CD4-positive, alpha-beta T cell treated with Interleukin-6 at 100 ng/mL for 8 hours (primary cell): ENCODE results near the gene ATP11C.
"Not testable (repeated sequence)": the region's sequence is repeated elsewhere in the genome, so short reads cannot be mapped to it uniquely, and the experiment has no call there.

ENCODE experiments used
- DNase-seq: peaks from one replicate; pipeline ENCODE4 v3.0.0-alpha.2; 2020; ENCODE audit warnings: mixed read lengths, low spot score

The ATP11C gene

DNA sequence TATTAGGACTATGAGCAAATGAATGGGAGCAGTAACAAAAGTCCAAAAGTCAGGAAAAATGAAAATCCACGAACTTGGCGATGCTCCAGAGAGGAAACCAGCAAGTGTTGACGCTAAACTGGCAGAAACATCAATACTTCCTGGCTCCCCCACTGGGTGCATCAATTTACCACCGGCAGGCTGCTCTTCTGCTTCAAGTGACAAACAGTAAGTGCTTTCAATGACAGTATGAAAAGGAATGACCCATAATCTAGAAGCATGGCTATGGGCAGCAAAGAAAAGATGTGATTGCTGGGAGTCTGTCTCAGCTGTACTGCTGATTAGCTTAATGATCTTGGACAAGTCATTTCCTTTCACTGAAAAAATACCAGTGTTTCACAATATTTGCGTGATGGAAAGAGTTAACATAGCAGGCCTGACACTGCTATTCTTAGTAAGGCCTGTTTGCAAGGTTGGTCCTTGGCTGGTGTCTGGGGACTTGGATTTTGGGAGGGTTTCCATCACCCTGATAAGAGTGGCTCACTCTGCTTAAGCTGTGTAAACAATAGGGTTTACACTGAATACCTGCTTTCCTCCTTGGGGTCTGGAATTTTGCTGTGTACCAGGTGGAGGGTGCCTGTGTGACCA is 8.7 kb downstream of the ATP11C start:
- DNase-seq: no peak

DNA sequence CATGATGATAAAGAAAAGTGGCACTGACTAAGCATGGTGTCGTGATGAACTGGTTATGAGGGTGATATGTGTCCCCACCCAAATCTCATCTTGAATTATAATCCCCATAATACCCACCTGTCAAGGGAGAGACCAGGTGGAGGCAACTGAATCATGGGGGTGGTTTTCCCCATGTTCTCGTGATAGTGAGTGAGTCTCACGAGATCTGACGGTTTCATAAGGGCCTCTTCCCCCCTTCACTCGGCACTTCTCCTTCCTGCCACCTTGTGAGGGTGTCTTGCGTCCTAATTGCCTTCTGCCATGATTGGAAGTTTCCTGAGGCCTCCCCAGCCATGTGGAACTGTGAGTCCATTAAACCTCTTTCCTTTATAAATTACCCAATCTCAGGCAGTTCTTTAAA is 11.7 kb downstream of the ATP11C start:
- DNase-seq: not testable (repeated sequence)

DNA sequence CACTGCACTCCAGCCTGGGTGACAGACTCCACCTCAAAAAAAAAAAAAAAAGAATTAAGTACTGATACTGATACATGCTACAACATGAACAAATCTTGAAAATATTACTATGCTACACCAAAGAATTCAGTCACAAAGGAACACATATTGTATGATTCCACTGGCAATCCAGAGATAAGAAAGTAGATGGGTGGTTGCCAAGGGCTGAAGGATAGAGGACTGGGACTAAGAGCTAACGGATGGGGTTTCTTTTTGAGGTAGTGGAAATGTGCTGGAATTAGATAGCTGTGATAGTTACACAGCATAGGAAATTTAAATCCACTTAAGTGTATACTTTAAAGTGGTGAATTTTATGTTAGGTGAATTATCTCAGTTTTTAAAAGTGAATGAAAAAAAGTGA is 12.5 kb downstream of the ATP11C start:
- no peak for DNase-seq

DNA sequence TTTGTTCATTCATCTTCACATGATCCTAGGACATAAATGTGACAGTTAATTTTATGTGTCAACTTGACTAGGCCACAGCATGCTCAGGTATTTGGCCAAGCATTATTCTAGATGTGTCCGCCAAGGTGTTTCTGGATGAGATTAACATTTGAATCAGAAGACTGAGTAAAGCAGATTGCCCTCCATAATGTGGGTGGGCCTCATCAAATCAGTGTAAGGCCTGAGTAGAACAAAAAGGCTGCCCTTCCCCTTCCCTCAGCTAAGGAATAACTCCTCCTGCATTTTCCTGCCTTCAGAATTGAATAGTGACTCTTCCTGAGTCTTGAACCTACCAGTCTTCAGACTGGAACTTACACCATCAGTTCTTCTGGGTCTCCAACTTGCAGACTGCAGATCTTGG is 18.4 kb downstream of the ATP11C start:
- DNase-seq: no peak

DNA sequence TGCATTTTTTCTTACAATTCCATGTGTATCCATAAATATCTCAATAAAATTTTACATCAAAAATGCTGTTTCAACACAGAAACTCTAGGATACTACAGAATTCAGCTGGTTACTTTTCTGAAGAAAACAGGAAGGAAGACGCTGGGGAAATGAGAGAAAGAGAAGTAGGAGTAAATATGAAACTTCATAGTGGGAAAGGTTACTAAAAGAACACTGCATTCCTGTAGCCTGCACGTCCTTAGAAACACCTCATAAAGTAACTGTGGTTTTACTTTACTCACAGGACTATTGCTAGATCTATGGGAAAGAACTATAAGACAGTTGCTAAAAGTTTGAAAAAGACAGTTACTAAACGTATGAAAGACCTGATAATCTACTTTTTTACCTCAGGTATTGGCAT is 23.1 kb downstream of the ATP11C start:
- no peak for DNase-seq

DNA sequence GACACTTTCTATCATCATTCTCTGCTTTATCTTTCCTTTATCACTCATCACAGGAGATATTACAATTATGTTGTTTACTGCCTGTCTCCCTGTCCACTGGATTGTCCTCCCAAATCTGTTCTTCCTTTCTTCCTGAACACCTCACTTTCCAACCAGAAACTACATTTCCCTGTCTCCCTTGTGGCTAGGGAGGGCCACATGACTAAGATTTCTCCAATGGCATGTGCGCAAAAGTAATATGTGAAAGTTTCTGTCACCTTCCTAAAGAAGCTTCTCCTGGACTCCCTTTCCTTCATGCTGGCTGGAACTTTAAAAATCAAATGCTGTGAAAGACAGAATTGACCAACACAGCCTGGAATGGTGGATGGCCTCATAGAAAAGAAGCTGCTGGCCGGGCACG is 25.8 kb downstream of the ATP11C start:
- DNase-seq: no peak

DNA sequence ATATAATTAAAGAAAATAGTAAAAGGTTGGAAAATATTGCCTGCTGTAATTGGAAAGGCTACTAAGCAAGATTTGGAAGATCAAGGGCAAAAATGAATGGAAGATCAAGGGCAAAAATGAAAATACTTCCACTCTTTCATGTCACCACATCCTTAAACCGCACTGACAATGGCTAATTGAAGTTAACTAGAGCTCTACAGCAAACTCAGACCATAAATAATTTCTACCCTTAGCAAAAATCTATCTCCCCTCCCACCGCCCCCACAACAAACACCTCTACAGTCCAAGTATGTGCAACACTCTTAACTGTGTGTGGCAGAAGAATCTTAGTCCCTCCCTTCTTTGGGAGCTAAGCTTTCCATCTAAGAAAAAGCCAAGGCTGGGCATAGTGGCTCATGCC is 27.1 kb downstream of the ATP11C start:
- no peak for DNase-seq

DNA sequence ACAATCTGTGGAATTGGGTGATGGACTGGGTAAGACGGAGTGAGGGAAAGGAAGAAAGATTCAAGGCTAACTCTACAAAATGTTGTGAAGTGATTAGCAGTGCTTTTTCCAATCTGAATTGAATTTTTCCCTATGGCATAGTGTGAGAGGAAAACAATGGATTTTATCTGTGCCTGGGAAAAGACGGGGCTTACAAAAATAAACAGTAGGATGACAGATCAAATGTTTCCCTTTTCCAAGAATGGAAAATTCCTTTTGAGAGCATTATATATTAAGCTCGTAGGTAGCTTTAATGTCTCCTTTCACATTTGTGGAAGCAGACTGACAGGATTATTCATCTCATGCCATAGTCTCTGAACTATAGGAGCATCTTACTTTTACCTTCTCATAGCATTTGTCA is 27.8 kb downstream of the ATP11C start:
- no peak for DNase-seq

DNA sequence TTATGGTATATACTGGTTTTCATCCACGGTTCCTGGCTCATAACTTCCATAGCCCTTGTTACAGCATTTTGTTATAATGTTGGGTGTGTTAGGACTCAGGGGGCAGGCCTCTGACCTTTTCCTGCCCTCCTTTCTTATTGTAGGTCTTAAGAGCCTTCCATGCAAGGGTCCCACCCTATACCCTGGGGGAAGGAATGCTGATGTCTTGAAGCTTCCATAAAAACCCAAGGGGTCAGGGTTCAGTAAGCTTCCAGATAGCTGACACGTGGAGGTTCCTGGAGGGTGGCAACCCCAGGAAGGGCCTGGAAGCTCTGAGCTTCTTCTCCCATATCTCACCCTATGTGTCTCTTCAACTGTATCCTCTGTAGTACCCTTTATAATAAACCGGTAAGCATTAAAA is 29.6 kb downstream of the ATP11C start:
- DNase-seq: no peak

DNA sequence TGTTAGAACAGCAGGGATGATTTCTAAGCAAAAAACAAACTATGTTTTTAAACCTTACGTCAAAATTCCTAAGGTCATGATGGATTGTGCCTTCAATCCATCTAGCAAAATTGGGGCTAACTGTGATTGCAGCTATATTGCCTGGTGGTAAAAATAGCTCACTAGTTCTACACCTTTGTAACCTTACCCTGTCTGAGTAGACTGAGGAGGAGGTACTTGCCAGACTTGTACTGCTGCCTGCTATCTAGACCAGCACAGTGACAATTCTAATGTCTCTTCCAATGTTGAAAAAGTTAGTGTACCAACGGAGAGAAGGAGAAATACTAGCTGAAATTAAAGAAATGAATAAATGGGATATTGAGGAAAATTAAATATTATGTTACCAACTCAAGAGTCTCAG is 30.3 kb downstream of the ATP11C start:
- no peak for DNase-seq

DNA sequence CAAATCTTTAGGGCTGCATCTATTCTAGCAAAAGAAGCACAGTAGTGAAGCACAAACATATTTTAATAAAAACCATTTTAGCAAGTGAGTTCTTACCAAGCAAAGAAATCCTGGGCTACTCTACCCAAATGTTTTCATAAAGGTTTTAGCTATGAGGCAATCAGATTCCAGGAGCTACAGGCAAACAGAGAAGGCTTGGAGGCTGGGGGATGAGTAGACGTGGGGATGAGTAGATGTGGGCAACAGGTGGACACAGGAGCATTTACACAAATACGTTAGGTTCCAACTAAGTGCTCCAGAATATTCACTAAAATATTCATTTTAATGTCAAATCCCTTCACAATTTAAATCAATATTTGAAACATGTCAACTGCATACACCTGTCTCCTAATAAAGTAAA is 34.5 kb downstream of the ATP11C start:
- no peak for DNase-seq

DNA sequence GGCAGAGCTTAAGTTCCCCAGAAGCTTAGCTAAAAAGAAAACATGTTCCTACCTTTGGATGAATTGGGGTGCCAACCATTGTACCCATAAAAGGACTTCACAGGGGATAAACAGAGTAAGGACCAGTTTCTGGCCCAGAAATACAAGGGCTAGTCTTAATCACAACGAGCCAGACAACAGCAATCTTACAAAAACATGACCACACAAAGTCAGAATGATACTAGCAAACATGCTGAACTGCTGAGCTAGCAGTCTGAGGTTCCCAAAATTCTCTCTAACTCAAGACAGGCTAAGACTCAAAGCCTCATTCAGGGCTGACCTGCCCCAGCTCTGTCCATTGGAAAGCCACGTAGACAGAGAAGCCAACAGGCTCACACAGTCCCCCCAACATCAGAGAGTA is 40.3 kb downstream of the ATP11C start:
- no peak for DNase-seq

DNA sequence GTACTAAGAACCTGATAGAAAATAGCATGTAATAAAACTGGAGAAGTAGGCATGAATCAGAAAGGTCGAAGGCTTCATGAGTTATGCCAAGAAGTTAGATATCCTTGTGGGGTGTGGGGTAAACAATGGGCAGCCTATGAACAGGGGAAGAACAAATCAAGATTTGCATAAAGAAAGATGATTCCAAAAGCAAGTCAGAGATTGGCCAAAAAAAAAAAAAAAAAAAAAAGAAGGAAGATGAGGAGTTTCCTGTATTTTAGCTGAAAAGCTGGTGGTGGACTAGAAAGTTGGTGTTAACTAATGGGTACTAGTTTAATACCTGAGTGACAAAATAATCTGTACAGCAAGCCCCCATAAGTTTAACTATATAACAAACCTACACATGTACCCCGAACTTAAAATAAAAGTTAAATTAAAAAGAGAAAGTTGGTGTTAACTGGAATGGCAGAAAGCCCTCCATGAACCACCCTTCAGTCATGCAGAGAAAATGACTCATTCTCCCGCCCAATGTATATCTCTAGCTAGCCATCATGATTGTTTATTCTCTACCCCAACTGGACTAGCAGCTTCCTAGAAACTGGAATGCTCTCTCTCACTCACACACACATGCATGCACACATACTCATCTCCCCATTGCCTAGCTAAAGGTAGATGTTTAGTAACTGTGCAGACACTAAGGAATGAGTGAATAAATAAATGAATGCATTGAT is 41.7 kb downstream of the ATP11C start:
- DNase-seq: no peak

DNA sequence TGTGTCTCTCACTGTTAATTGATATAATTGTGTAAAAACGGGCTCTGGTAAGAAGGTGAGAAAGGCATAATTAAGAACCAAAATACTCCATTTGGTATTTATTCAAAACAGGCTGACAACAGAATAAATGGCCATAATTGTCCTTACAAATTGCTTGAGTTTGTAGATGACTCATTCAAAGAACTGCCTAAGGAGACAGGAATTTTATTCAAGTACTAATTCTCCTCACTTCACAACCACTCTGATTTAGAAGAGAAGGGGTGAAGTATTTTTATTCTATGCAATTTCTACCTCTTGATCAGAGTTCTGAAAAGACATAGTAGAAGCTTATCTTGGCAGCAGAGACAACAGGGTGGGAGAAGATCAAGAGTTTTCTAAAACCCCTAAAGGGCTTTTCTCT is 43.1 kb downstream of the ATP11C start:
- no peak for DNase-seq

DNA sequence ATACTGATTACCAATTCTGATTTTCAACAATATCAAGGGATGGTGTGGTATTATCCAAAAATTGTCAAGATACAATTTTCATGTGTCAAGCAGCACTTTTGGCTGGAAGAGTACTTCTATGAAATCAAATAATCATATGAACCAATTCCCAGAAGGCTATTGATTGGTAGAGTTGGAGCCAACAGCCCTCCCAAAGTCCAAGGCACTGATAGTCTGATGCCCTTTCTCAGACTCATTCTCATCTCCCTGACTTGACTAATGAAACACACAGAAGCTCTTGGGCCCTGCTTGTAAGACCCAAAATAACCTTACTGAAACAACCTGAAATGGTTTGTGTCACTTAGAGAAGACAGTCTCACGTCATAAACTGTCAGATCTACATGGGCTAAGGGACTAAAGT is 48.9 kb downstream of the ATP11C start:
- no peak for DNase-seq

DNA sequence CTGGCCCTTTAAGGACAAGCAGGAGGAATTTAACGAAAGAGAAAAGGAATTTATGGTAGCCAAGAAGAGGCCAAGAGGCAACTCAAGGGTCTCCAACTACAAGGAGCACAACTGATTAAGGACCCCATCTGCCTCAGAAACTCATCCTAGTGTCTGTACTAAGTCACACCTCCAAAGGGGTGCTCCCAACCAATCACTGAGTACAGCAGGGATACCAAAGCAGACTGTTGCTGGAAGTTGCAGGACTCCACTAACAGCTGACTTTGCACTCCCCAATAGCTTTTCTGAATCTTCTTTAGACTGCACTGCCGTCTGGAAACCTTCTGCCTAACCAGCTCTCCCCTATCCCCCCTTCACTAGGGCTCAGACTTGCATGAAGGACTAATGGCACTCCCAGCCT is 50.6 kb downstream of the ATP11C start:
- no peak for DNase-seq

DNA sequence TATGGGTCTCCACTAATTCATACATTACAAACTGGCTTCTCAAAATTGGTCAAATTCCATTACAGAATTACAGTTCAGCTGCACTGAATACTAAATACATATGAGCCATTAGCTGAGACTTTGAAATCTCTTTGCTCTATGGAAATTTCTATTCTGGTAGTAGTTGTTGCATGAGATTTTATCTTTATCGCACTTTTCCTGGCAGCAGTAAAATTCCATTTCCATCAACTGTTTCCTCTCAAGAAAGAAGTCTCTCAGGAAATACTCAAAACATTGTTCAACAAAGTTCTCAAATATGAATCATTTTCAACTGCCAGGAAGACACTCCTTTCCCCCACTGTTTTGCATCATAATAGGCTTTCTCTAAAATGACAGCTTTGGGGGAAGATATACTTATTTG is 51.3 kb downstream of the ATP11C start:
- no peak for DNase-seq

DNA sequence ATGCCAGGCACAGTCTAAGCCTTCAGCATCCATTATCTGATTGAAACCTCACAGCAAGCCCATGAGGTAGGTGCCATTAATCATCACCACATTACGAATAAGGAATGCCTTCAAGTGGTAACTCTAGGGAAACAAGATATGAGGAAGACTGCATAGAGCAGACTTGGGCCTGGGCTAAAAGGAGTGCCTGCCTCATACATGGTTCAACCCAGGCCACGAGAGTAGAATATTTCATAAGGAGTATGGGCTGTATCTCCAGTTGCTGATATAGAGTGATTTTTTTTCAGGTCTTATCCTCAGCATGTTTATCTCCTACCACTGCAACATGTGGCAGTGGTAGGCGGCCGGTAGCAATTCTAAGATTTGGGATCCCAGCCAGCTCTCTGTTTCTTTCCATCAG is 51.7 kb downstream of the ATP11C start:
- no peak for DNase-seq

DNA sequence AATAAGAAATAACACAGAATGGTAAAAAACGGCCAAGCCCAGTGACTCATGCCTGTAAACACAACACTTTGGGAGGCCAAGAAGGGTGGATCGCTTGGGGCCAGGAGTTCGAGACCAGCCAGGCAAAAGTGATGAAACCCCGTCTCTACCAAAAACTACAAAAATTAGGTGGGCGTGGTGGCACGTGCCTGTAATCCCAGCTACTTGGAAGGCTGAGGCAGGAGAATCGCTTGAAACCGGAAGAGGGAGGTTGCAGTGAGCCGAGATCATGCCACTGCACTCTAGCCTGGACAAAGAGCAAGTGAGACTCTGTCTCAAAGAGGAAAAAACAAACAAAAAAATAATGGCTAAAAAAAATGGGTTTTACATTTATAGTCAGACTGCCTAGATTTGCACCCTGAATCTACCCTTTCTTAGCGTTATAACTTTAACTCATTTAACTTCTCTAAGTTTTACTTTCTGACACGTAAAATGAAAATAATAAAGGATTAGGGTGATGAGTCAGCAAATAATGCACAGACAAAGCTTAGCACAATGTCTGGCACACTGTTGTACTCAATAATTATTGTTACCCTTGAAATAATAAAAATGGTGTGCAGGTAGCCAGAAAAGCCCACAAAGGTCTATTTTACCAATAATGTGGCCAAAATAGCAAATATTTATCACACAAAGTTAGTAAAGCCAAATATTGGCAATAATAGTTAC is 55.0 kb downstream of the ATP11C start:
- DNase-seq: no peak

DNA sequence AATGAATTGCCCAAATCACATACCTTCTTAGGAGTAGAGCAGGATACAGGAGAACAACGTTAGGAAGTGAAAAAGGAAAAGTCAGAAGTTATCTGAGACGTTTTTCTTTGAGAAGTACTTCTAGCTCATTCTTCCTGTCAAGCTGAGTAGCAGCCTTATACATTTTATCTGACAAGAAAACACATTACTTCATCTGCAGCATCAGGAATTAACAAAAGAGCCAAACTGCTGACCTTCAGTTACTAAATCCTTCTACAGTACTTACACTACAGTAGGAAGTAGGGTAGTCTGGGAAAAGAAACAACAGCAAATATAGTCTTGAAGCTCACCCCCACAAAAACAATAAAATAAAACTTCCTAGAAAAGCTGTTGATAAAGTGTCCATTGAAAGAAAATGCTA is 57.0 kb downstream of the ATP11C start:
- no peak for DNase-seq

DNA sequence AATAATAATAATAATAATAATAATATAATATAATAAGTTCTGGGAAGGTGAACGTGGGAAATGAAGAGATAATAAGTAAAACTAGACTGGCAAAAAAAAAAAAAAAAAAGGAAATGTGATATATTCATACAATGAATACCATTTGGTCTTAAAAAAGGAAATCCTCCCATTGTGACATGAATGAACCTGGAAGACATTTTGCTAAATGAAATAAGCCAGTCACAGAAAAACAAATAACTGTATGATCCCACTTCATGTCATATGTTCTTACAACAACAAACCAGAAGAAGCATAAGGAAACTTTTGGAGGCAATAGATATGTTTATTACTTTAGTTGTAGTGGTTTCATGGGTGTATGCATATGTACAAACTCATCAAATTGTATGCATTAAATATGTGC is 63.1 kb downstream of the ATP11C start:
- DNase-seq: no peak

DNA sequence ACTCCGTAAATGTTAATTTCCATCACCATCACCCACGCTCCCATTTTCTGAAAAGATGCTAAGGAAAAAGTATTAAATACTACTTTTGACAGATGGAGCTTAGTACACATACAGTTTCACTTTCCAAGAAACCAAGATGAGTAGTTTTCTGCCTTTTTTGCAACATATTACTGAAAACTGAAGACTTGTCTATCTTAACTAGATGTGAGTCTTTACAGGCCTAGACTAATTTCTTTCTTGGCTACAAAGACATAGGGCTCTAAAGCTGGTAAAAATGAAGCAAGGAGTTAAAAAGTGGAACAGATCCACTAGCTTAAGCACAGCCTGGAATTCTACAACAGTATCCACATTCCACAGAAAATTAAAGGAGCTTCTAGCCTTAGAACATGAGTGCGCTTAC is 68.2 kb downstream of the ATP11C start:
- DNase-seq: no peak

DNA sequence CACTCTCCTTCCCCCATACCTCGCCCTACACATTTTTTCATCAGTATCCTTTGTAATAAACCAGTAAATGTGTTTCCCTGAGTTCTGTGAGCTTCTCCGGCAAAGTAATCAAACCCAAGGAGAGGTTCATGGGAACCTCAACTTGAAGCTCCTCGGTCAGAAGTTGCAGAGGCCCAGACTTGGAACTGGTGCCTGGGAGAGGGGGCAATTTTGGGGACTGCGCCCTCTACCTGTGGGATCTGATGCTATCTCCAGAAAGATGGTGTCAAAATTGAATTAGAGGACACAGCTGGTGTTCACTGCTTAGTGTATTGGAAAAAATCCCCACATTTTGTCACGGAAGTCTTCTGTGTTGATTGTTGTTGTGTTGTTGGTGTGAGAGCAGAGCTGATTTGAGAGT is 70.6 kb downstream of the ATP11C start:
- no peak for DNase-seq

DNA sequence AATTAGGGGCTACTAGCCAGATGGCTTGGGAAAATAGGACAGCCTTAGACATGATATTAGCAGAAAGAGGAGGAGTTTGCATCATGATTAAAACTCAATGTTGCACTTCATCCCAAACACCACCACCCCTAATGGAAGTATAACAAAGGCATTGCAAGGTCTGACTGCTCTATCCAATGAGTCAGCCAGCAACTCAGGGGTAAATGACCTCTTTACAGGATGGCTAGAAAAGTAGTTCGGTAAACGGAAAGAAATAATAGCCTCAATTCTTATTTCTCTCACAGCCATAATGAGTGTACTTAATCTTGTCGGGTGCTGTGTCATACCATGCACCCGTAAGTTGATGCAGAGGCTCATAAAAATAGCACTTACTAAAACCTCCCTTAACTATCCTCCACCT is 76.0 kb downstream of the ATP11C start:
- not testable (repeated sequence) for DNase-seq
